ENCODE data around the gene TMEM80. TPM values are rescaled to one million over a fixed set of nuclear protein-coding genes. Genes with fewer than 3 reads are reported as not detected.

The TMEM80 gene
- total and polyA plus RNA-seq, 2 of the 4 experiments (the other 2 are of a cell fraction): 5.6 to 21.7 TPM

DNA sequence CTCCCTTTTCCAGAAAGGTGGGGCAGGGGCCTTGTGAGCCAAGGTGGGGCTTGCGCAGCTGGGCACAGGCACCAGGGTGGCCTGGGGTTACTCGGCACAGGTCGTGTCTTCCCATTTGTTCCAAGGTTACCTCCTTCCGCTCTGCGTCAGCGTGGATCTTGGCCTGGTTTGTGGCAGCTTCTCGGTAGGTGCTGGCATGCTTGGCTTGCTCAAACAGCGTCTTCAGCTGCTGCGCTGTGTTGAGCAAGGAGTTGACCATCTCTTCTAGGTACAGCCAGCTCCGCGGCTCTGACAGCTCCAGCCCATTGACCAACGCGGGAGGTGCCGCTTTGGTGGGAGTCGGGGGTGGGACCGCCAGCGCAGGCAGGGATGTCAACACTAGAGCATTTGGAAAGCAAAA lies 21.2 kb upstream of the TMEM80 start:
- intact Hi-C loops (cut with micrococcal nuclease): no loop called here
- Histone ChIP-seq H2BK120ac (ENCODE audit: low read depth, low read length) (no peak overlapping the region), H2BK5ac (ENCODE audit: low read depth, low read length, poor library complexity, severe bottlenecking) (no peak overlapping the region), H4K8ac (ENCODE audit: low read depth in 2 of 2, low read length in 2 of 2) (no peak overlapping the region), H4K5ac (ENCODE audit: low read depth, low read length) (no peak overlapping the region), H2AFZ (replicated peaks; ENCODE audit: low read length, poor library complexity) (no peak overlapping the region), H3K27me3 (ENCODE audit: control insufficient read depth, insufficient read depth, low read length) (no peaks in the 10 kb centered on the region), H3K18ac (ENCODE audit: low read depth, low read length) (no peak overlapping the region), H3K27ac (ENCODE audit: insufficient read depth, low read length) (no peak overlapping the region), H3K79me1 (ENCODE audit: low read depth in 1 of 2, low read length in 2 of 2) (no peaks in the 10 kb centered on the region; a peak in 2 of 4 replicates), H2BK20ac (ENCODE audit: low read depth, low read length) (no peak overlapping the region), H3K4me2 (ENCODE audit: low read depth, low read length) (no peak overlapping the region), H2BK15ac (ENCODE audit: low read depth, low read length) (no peak overlapping the region), H3K56ac (ENCODE audit: extremely low read depth, insufficient read depth, low read length) (no peak overlapping the region), H3K4me3 (ENCODE audit: insufficient read depth, low read depth, low read length) (no peak overlapping the region), H4K91ac (ENCODE audit: insufficient read depth, low read depth, low read length) (no peak overlapping the region), H3K9me3 (ENCODE audit: control insufficient read depth, insufficient read depth, low read length) (no peaks in the 10 kb centered on the region), H3K4me1 (ENCODE audit: control insufficient read depth, insufficient read depth, low read length) (no peaks in the 10 kb centered on the region), H2AK9ac (replicated peaks; ENCODE audit: low read depth, low read length, poor library complexity) (peak overlapping the region; percentile 78), H4K20me1 (ENCODE audit: insufficient read depth, low read length) (no peaks in the 10 kb centered on the region; the same call in none of the 2 replicates), H3K23ac (ENCODE audit: low read depth, low read length) (no peak overlapping the region), H3K9me1 (ENCODE audit: insufficient read depth, low read length) (0 out of 2 replicates have a peak, but pooled peaks cover 2% of the 10 kb centered on the region), H3K36me3 (ENCODE audit: control insufficient read depth, insufficient read depth, low read length) (peaks cover 33% of the 10 kb centered on the region), H3K14ac (replicated peaks; ENCODE audit: low read depth, low read length) (no peak overlapping the region), H2AK5ac (ENCODE audit: low read depth, low read length) (no peak overlapping the region), H3K9ac (ENCODE audit: low read depth, low read length) (no peak overlapping the region), H3K4ac (ENCODE audit: low read depth, low read length) (no peak overlapping the region)
- in situ Hi-C loops (cut with MboI; ENCODE audit: low sequenced_read_pairs): no loop called here
- WGBS, 2 experiments (ENCODE audit: extremely low coverage in 2 of 2, insufficient read length in 1 of 2): 99% methylated on average over 9 of the region's 17 CpGs; no CpG with 5 or more reads in 1 of the 2 experiments
- dilution Hi-C loops (cut with HindIII; ENCODE audit: low sequenced_read_pairs, unreplicated experiment): no loop called here
- ATAC-seq (ENCODE audit: low read depth) (no peak), DNase-seq (no peak)
- CTCF ChIA-PET: no interaction called here
- BruUV-seq (replicated peaks): no TSS peak
- TF ChIP-seq CEBPB (IDR thresholded peaks at IDR 0.05; ENCODE audit: low read depth, low read length) (no peak), BHLHE40 (IDR thresholded peaks at IDR 0.05; ENCODE audit: low read depth, low read length) (no peak), RFX5 (IDR thresholded peaks at IDR 0.05; ENCODE audit: low read depth, low read length) (no peak), MXI1 (IDR thresholded peaks at IDR 0.05; ENCODE audit: borderline replicate concordance, low read depth, low read length) (no peak), SMC3 (IDR thresholded peaks at IDR 0.05; ENCODE audit: low read depth, low read length) (no peak), CHD1 (IDR thresholded peaks at IDR 0.05; ENCODE audit: low read depth, low read length) (no peak), POLR2A (IDR thresholded peaks at IDR 0.05; ENCODE audit: low read depth, low read length) (no peak), NFE2L2 (IDR thresholded peaks at IDR 0.05; ENCODE audit: low read depth, low read length) (no peak)
- POLR2A ChIA-PET (ENCODE audit: unreplicated experiment): no interaction called here
